GM19438 (cell line): ENCODE measurements around the gene NET1.

Experiments
- ATAC-seq: cut with Tn5 transposase; IDR thresholded peaks from one replicate; pipeline ENCODE4 v1.9.1; 2021; ENCODE audit warnings: low read depth; ENCODE audit not compliant: unreplicated experiment

The NET1 gene

DNA sequence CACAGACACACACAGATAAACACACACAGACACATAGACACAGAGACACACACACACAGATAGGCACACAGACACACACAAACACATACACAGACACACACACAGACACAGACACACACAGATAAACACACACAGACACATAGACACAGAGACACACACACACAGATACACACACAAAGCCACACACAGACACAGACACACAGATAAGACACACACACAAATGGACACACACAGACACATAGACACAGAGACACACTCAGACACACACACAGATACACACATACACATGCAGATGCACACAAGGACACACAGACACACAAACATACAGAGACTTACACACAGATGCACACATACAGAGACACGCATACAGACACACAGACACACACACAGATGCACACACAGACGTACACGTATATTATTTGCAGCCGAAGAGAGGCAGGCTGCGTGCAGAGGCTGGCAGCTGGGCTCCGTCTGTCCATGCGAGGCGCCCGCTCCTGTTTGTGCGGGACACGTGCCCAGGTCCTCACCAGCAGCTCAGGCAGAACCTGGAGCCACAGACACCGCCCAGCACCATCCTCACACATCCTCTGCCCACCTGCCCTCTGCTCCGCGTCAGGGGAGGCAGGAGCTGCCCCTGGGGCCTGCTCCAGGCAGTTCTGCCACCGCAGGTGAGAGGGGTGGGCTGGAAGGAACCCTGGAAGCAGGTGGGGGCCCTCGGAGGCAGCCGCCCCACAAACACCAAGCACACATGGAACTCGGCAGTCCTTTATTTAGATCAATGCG, 85.8 kb downstream of the NET1 start:
- no peak for ATAC-seq

GRCh38 chr10:5498791-5499492, 86.6 kb downstream of the NET1 start:
- no peak for ATAC-seq

DNA sequence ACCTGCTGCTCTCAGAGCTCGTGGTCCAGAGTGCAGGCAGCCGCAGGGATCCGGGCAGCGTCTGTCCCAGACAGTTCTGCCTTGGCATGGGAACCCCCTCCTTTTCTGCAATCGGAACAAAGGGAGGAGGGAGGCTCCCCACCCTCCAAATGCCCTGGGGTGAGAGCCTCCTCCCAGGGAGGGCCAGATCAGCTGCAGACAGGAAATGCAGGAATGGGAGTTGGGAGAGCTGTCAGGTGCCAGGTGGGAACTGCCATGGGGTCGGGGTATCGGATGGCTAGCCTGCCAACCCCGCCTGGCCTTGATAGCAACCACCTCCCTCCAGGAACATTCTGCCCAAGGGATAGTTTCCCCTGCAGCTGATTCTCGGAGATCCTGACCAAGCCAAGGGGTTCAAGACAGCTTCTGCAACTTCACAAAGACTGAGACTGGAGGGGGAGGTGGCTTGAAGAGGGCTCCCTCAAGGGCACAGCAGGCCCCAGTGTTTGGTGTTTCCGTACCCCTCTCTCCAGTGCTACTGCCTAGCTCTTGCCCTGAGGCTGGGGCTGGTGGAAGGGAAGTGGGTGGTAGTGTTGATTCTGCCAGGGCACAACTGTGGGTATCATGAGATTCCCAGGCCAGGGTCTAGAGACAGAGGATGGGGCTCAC, 87.3 kb downstream of the NET1 start, which contains the start of gene CALML5:
Gene CALML5 (minus strand): TSS at position 78 of the 648 bp plus-strand sequence. CDS start 132 bp downstream, outside the sequence.
- no peak for ATAC-seq

- no peak for ATAC-seq
These were observed 87.9 kb downstream of the NET1 start for GRCh38 chr10:5500162-5500670.

DNA sequence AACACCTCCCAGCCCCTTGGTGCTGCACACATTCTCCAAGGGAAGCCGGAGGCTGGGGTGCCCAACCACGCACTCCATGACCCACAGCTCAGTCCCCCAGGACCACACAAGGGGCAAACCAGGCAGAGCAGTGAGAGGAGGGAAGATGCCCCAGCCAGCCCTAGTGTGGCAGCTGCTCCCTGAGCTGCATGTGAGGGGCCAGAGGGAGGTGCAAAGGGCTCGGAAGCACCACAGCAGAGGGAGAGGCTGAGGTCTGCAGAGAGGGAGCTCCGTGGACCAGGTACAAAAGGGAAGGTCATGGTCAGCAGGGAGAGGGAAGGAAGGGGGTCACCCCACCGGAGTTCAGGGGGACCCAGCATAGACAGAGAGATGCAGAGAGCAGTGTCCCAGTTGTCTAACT, 88.6 kb downstream of the NET1 start:
- ATAC-seq, result no peak

DNA sequence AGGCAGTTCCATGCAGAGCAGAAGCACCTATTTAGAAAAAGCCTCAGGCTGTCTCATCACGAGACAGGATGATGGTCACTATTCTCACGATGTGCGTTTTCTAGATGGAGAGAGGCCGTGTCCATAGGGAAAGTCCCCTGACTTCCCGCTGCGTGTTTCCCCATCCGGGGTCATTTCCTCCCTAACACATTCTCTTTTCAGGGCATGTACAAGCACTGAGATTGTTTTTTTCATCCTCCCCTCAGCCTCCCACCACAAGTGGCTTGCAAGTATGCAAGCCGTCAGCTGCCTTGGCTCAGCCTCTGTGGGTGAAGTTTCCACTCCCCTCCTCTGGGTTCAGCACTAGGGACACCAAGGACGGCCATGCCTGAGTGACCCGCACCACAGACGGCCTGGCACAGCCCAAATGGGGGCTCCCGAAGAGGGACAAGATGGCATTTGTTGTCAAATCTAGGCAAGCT, 89.7 kb downstream of the NET1 start:
- no peak for ATAC-seq

- ATAC-seq, result no peak
These were observed 90.5 kb downstream of the NET1 start for GRCh38 chr10:5502571-5503476.

GRCh38 chr10:5503477-5503835, 91.1 kb downstream of the NET1 start:
- no peak for ATAC-seq

DNA sequence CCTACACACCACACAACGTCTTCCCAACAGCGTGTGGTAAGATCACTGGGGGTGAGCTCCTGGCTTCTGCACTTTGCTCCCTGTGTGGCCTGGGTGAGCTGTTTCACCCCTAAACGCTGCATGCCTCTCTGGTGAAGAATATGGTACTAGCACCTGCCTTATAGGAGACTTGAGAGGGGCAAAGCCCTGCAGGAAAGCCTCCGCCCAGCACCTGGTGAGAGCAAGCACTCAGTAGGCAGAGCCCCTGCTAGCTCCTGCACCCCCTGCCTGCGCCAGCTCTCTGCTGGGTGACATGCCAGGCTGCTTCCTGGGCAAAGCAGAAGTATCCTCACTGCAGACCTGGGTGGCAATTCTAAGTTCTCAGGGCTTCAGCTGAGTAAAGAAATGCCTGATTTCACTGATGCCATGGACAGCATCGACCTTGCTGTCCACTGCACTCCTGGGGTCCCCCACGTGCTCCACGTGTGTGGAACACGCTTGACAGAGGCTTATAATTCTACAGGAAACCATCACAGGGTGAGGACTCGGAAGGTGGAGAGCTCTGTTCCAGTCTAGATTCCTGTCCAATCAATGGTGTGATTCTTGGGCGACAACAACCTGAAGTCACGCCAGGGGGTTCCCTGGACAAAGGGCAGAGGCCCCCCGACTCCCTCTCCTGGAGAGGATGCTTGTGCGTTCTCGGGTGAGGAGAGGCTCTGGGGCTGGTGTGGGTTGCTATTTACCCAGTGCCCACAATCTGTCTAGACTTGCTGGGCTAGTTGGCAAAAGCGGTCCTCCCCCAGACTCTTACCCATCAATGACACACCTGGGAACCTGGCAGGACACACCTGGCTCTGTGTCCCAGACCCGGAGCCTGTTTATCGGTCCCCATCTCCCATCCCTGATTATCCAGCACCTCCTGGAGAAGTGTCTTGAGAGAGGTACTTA, 92.1 kb downstream of the NET1 start:
- ATAC-seq, result no peak

DNA sequence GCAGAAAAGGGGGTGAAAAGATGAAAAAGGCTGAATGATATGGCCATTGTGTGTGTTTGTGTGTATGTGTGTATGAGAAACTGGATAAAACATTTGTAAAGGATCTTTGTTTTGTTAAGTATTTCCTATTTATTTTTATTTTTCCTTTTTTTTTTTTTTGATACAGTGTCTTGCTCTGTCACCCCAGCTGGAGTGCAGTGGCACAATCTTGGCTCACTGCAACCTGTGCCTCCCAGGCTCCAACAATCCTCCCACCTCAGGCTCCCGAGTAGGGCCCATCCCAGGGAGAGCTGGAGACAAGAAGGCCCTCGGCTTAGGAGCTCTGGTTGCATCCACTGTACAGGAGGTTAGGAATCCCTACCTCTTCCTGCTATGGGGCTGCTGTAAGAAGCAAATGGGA, 93.9 kb downstream of the NET1 start:
- ATAC-seq, result no peak

GRCh38 chr10:5506751-5507648, 94.6 kb downstream of the NET1 start:
- ATAC-seq, result no peak

- no peak for ATAC-seq
These were observed 95.3 kb downstream of the NET1 start for GRCh38 chr10:5507649-5508131.

GRCh38 chr10:5508161-5508604, 95.8 kb downstream of the NET1 start:
- no peak for ATAC-seq
